Measurements from ENCODE around the gene GCG. TPM values are rescaled to one million over a fixed set of nuclear protein-coding genes. Genes with fewer than 3 reads are reported as not detected.

The GCG gene
- total and polyA plus RNA-seq, 2 donors (not counting 3 experiments of a cell fraction or from before 2014, with no cell fraction given) = not detected

DNA sequence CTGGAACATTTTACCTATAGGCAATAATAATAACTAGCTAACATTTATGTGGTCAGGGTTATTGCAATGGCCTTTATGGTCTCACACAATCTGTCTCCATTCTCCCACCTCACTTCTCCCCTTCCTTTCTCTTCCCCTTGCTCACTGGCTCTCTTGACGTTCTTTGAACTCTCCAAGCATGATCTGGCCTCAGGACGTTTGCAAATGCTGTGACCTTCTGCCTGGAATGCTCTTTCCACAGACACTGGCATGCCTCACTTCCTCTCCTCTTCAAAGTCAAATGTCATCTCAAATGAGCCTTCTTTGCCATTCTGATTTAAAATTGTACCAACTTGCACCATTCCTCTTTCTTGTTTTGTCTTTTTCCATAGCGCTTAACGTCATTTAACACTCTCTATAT, 25.3 kb upstream of the GCG start:
- TF ChIP-seq CTCF (IDR thresholded peaks at IDR 0.05; ENCODE audit: extremely low read depth in 1 of 2, insufficient read depth in 1 of 2, low read depth in 1 of 2, low read length in 2 of 2) (no peak), GATA2 (IDR thresholded peaks at IDR 0.05; ENCODE audit: insufficient read depth, insufficient read length, low read depth, low read length) (no peak), POLR2A (IDR thresholded peaks at IDR 0.05; ENCODE audit: low read depth, low read length) (no peak), EZH2 (IDR thresholded peaks at IDR 0.05; ENCODE audit: borderline replicate concordance, low read depth, low read length, severe bottlenecking) (no peak), JUN (IDR thresholded peaks at IDR 0.05; ENCODE audit: borderline replicate concordance, insufficient read depth, insufficient read length, low read depth) (no peak)
- Histone ChIP-seq H3K9ac (replicated peaks; ENCODE audit: extremely low read depth, insufficient read depth, low read length) (no peak overlapping the region), H3K79me2 (ENCODE audit: control insufficient read depth, insufficient read depth, low read length) (no peaks in the 10 kb centered on the region), H3K27me3 (ENCODE audit: control insufficient read depth in 2 of 2, insufficient read depth in 2 of 2, low read length in 2 of 2) (peaks cover 1 to 5% of the 10 kb centered on the region in 2 experiments), H3K4me1 (ENCODE audit: control insufficient read depth, extremely low read depth, insufficient read depth, low read length) (no peaks in the 10 kb centered on the region), H3K4me2 (ENCODE audit: insufficient read depth, low read length) (no peak overlapping the region), H3K9me1 (replicated peaks; ENCODE audit: control insufficient read depth, extremely low read depth, insufficient read depth, low read length) (no peaks in the 10 kb centered on the region), H2AFZ (ENCODE audit: low read depth, low read length) (no peak overlapping the region), H3K4me3 (replicated peaks in 1 of 3; ENCODE audit: insufficient read depth in 1 of 3, low read depth in 1 of 3, low read length in 3 of 3) (no peak overlapping the region), H3K27ac (ENCODE audit: insufficient read depth, low read depth, low read length) (no peak overlapping the region), H3K9me3 (replicated peaks; ENCODE audit: control insufficient read depth, insufficient read depth, low read length) (no peaks in the 10 kb centered on the region), H3K36me3 (ENCODE audit: control insufficient read depth in 2 of 2, extremely low read depth in 1 of 2, insufficient read depth in 2 of 2, low read length in 2 of 2) (no peaks in the 10 kb centered on the region), H4K20me1 (replicated peaks; ENCODE audit: control insufficient read depth, extremely low read depth, insufficient read depth, low read length) (no peaks in the 10 kb centered on the region)
- DNase-seq (ENCODE audit: low read depth, low spot score) (no peak), FAIRE-seq (no peak)
- ChIA-PET POLR2A (no interaction called here), CTCF (no interaction called here)
- intact Hi-C loops (cut with micrococcal nuclease) = no loop called here
- no TSS peak for BruUV-seq (replicated peaks)
- dilution Hi-C loops (cut with MboI; ENCODE audit: extremely low pct_ligation_motif_present, low sequenced_read_pairs) = no loop called here

DNA sequence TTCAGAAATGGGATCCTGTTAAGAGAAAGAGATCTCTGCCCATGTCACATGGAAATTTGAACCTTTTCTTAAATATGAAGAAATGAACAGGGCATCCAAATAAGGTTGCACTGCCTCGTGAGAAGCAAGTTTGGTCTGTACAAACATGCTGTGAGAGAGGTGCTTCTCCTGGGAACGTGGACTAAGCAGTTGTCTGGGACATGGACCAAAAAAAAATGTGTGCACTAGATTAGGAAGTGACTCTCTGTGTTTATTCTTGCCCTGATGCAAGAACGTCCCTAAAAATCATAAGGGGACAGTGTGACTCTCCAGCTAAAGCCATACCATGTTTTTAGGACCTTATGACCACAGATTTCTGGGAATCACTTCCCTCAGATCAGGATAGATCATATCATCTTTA, 23.7 kb upstream of the GCG start:
- ChIA-PET POLR2A (no interaction called here), CTCF (interaction anchor here (1.3 kb wide), 2 partner anchors 12 to 122 kb away, joined by 4 to 8 read pairs; no protein-coding TSS in a partner anchor)
- H3K9ac ChIP-seq (replicated peaks; ENCODE audit: extremely low read depth, insufficient read depth, low read length) = no peak overlapping the region
- dilution Hi-C loops (cut with MboI; ENCODE audit: extremely low pct_ligation_motif_present, low sequenced_read_pairs) = no loop called here
- H3K9me1 ChIP-seq (replicated peaks; ENCODE audit: control insufficient read depth, extremely low read depth, insufficient read depth, low read length) = no peaks in the 10 kb centered on the region
- H3K79me2 ChIP-seq (ENCODE audit: control insufficient read depth, insufficient read depth, low read length) = no peaks in the 10 kb centered on the region
- no peak overlapping the region for H2AFZ ChIP-seq (ENCODE audit: low read depth, low read length)
- no peak overlapping the region for H3K4me2 ChIP-seq (ENCODE audit: insufficient read depth, low read length)
- intact Hi-C loops (cut with micrococcal nuclease) = no loop called here
- H3K4me1 ChIP-seq (ENCODE audit: control insufficient read depth, extremely low read depth, insufficient read depth, low read length) = no peaks in the 10 kb centered on the region
- FAIRE-seq (no peak), DNase-seq (ENCODE audit: low read depth, low spot score) (no peak)
- no peak overlapping the region for H3K4me3 ChIP-seq (replicated peaks in 1 of 3; ENCODE audit: insufficient read depth in 1 of 3, low read depth in 1 of 3, low read length in 3 of 3)
- TF ChIP-seq EZH2 (IDR thresholded peaks at IDR 0.05; ENCODE audit: borderline replicate concordance, low read depth, low read length, severe bottlenecking) (no peak), POLR2AphosphoS5 (IDR thresholded peaks at IDR 0.05; ENCODE audit: insufficient read depth, low read depth, low read length) (no peak), MYC (IDR thresholded peaks at IDR 0.05; ENCODE audit: low read depth, low read length) (no peak), FOS (IDR thresholded peaks at IDR 0.05; ENCODE audit: borderline replicate concordance, insufficient read depth, low read length) (no peak), GATA2 (IDR thresholded peaks at IDR 0.05; ENCODE audit: insufficient read depth, insufficient read length, low read depth, low read length) (no peak), MAX (IDR thresholded peaks at IDR 0.05; ENCODE audit: insufficient read depth, insufficient read length) (no peak), POLR2A (IDR thresholded peaks at IDR 0.05; ENCODE audit: low read depth, low read length) (no peak), JUN (IDR thresholded peaks at IDR 0.05; ENCODE audit: borderline replicate concordance, insufficient read depth, insufficient read length, low read depth) (no peak), CTCF (IDR thresholded peaks at IDR 0.05; ENCODE audit: extremely low read depth in 1 of 2, insufficient read depth in 1 of 2, low read depth in 1 of 2, low read length in 2 of 2) (no peak)
- H3K36me3 ChIP-seq (ENCODE audit: control insufficient read depth in 2 of 2, extremely low read depth in 1 of 2, insufficient read depth in 2 of 2, low read length in 2 of 2) = no peaks in the 10 kb centered on the region
- H3K9me3 ChIP-seq (replicated peaks; ENCODE audit: control insufficient read depth, insufficient read depth, low read length) = no peaks in the 10 kb centered on the region
- BruUV-seq (replicated peaks) = no TSS peak
- no peaks in the 10 kb centered on the region for H4K20me1 ChIP-seq (replicated peaks; ENCODE audit: control insufficient read depth, extremely low read depth, insufficient read depth, low read length)
- no peak overlapping the region for H3K27ac ChIP-seq (ENCODE audit: insufficient read depth, low read depth, low read length)
- peaks cover 1 to 10% of the 10 kb centered on the region in 2 experiments for H3K27me3 ChIP-seq (ENCODE audit: control insufficient read depth in 2 of 2, insufficient read depth in 2 of 2, low read length in 2 of 2)

Measured in endothelial cell of umbilical vein (primary cell).